GM06990 (cell line): ENCODE results near the gene N4BP2.

Experiments used
- DNase-seq: peaks from one replicate; pipeline ENCODE4 v3.0.0-alpha.2; 2011; ENCODE audit not compliant: insufficient read length; ENCODE audit errors: extremely low read depth
- H3K27me3 ChIP-seq: replicated peaks from 2 replicates; pipeline ENCODE4 v1.6.0; 2011; ENCODE audit warnings: low read length; ENCODE audit not compliant: control insufficient read depth, insufficient read depth
- H3K36me3 ChIP-seq: 2 replicates; pipeline ENCODE4 v1.5.1; 2011; ENCODE audit warnings: low read length; ENCODE audit not compliant: control insufficient read depth, insufficient read depth
- H3K4me3 ChIP-seq: replicated peaks from 2 replicates; pipeline ENCODE4 v1.5.1; 2011; ENCODE audit warnings: low read depth, mild to moderate bottlenecking, control low read depth, low read length
- CTCF ChIP-seq: IDR thresholded peaks from 2 replicates; pipeline ENCODE4 v1.5.1; 2011; ENCODE audit warnings: low read length, control low read depth, mild to moderate bottlenecking, inconsistent platforms; ENCODE audit not compliant: insufficient read depth, poor library complexity, severe bottlenecking

Gene N4BP2

GRCh38 chr4:40055863-40056715, 561 bp upstream of the N4BP2 start:
- TF ChIP-seq CTCF: no peak
- no peaks in the 10 kb centered on the region for H3K36me3 ChIP-seq
- no peaks in the 10 kb centered on the region for H3K27me3 ChIP-seq
- H3K4me3 ChIP-seq: peak overlapping the region; percentile 88
- DNase-seq: peak; percentile 80

- TF ChIP-seq CTCF: no peak
- peak; percentile 66 for DNase-seq
Measured at GRCh38 chr4:40057586-40058091, 989 bp downstream of the N4BP2 start.

GRCh38 chr4:40058121-40058520, 1.5 kb downstream of the N4BP2 start:
- H3K27me3 ChIP-seq: no peaks in the 10 kb centered on the region
- no peak for DNase-seq
- TF ChIP-seq CTCF: no peak
- no peaks in the 10 kb centered on the region for H3K36me3 ChIP-seq
- peak overlapping the region; percentile 88 for H3K4me3 ChIP-seq

More at GRCh38 chr4:40057586-40058091, 989 bp downstream of the N4BP2 start:
- Histone ChIP-seq H3K27me3 (no peaks in the 10 kb centered on the region), H3K36me3 (no peaks in the 10 kb centered on the region), H3K4me3 (peak overlapping the region; percentile 88)

GRCh38 chr4:40058854-40059253, 2.2 kb downstream of the N4BP2 start:
- Histone ChIP-seq H3K27me3 (no peaks in the 10 kb centered on the region), H3K36me3 (no peaks in the 10 kb centered on the region), H3K4me3 (no peak overlapping the region)
- no peak for TF ChIP-seq CTCF
- DNase-seq: no peak

GRCh38 chr4:40059362-40059761, 2.7 kb downstream of the N4BP2 start:
- no peaks in the 10 kb centered on the region for H3K36me3 ChIP-seq
- H3K4me3 ChIP-seq: no peak overlapping the region
- H3K27me3 ChIP-seq: no peaks in the 10 kb centered on the region
- TF ChIP-seq CTCF: no peak
- DNase-seq: no peak
